Ovary (tissue), 9 donors: ENCODE data around the gene UQCC2. TPM values are rescaled to one million over a fixed set of nuclear protein-coding genes. Genes with fewer than 3 reads are reported as not detected.

Experiments
- DNase-seq, 5 donors: peaks; one replicate each; pipeline ENCODE4 v3.0.0-alpha.2; 2019 to 2020
- H3K27ac ChIP-seq, 2 donors: fragments of 200-600 bp; one replicate each; pipeline versions ENCODE4 v1.5.1 to v1.8.0; 2019 to 2022
- H3K27me3 ChIP-seq: fragments of 200-600 bp; one replicate; pipeline ENCODE4 v1.8.0; 2022
- H3K36me3 ChIP-seq: fragments of 200-600 bp; sonication (generic); one replicate; pipeline ENCODE4 v1.5.1; 2019
- H3K4me1 ChIP-seq: one replicate; pipeline ENCODE4 v1.8.1; 2013; ENCODE audit warnings: mild to moderate bottlenecking, moderate library complexity; ENCODE audit not compliant: insufficient read depth
- H3K4me3 ChIP-seq: fragments of 200-600 bp; sonication (generic); one replicate; pipeline ENCODE4 v1.5.1; 2017
- H3K9me3 ChIP-seq, 2 donors: fragments of 200-600 bp in 1 of 2; sonication (generic) in 1 of 2; one replicate each; pipeline versions ENCODE4 v1.5.1 to v1.8.1; 2013 to 2019; ENCODE audit warnings: mild to moderate bottlenecking in 1 of 2, moderate library complexity in 1 of 2
- EP300 ChIP-seq: sonication (generic); formaldehyde crosslinking; IDR thresholded peaks from one replicate; pipeline ENCODE4 v1.6.1; 2017; ENCODE audit warnings: antibody characterized with exemption
- POLR2A ChIP-seq: fragments of 450-650 bp; IDR thresholded peaks from one replicate; pipeline ENCODE4 v1.6.1; 2017; ENCODE audit warnings: antibody characterized with exemption, mild to moderate bottlenecking, moderate library complexity
- WGBS, 3 donors: extraction: QIAGEN DNeasy Blood & Tissue Kit in 1 of 3; methylation state at CpG; one replicate each; pipeline versions ENCODE4 v1.1.5 to v1.1.7; 2013 to 2017; 5-methylcytosine and 5-hydroxymethylcytosine counted together
- intact Hi-C, 4 donors: fragments of 100-400 bp; cut with DNase I; formaldehyde crosslinking; loops; one replicate each; pipeline versions ENCODE4 v1.11.0 to v1.15.1; 2022 to 2023
- polyA plus RNA-seq, 2 donors: library from polyadenylated mRNA; stranded (reverse); fragments of 200-250 nt in 1 of 2; fragments of 350-450 nt in 1 of 2; fragmentation: Illumina TruSeq in 1 of 2; extraction: RNeasy Lipid Tissue Mini Kit (QIAGEN cat#74804) in 1 of 2; gene quantifications; one replicate each; pipeline ENCODE4 v1.2.3, GENCODE V29; 2013 to 2014
- total RNA-seq, 7 donors: library from RNA; depleted of rRNA in 2 of 7; stranded (reverse); fragments of >200 nt in 2 of 7; fragmentation: NEBNext Ultra II Directional in 3 of 7; extraction: Animal tissue kit (Norgen Biotek cat#: 25700) in 3 of 7; gene quantifications; one replicate each; pipeline versions ENCODE4 v1.1.0 to v1.2.4, GENCODE V29; 2016 to 2023
- TF ChIP-seq, protein P1 (sequence below), 3 donors: fragments of 450-650 bp in 2 of 3; fragments of 200-600 bp in 1 of 3; IDR thresholded peaks; one replicate each; pipeline versions ENCODE4 v1.5.1 to v1.8.0; 2016 to 2022; ENCODE audit warnings: antibody characterized with exemption in 3 of 3, mild to moderate bottlenecking in 1 of 3
- donor health status: DM: no; HTN: no; CAD: no; lungs with moderate emphysema.
- donor health status: DM: no; HTN: no; CAD: no.
- donor health status: Bipolar disorder and iron deficiency.
- donor health status: DM: yes; HTN: yes; CAD: no.
- donor health status: DM: no; HTN: no; CAD: no.
- donor health status: DM: yes; HTN: yes; CAD: no.

The UQCC2 gene
- total and polyA plus RNA-seq, 9 donors = 9.1 to 65.2 (median 38.0) TPM

GRCh38 chr6:33749401-33749800 lies 37.9 kb upstream of the UQCC2 start:
- Histone ChIP-seq H3K27me3 (no peaks in the 10 kb centered on the region), H3K4me1 (no peaks in the 10 kb centered on the region), H3K9me3 (no peaks in the 10 kb centered on the region), H3K4me3 (no peak overlapping the region), H3K27ac (no peak overlapping the region), H3K36me3 (no peaks in the 10 kb centered on the region)
- 86 to 91% (median 88%) methylated on average over 7 of the region's 7 CpGs for WGBS, 3 donors
- intact Hi-C loops = loop anchor here in 2 of 4 donors (10.0 kb wide), 1 partner anchor 405 kb away; no protein-coding TSS in a partner anchor
- no peak for DNase-seq
- TF ChIP-seq, protein P1, sequence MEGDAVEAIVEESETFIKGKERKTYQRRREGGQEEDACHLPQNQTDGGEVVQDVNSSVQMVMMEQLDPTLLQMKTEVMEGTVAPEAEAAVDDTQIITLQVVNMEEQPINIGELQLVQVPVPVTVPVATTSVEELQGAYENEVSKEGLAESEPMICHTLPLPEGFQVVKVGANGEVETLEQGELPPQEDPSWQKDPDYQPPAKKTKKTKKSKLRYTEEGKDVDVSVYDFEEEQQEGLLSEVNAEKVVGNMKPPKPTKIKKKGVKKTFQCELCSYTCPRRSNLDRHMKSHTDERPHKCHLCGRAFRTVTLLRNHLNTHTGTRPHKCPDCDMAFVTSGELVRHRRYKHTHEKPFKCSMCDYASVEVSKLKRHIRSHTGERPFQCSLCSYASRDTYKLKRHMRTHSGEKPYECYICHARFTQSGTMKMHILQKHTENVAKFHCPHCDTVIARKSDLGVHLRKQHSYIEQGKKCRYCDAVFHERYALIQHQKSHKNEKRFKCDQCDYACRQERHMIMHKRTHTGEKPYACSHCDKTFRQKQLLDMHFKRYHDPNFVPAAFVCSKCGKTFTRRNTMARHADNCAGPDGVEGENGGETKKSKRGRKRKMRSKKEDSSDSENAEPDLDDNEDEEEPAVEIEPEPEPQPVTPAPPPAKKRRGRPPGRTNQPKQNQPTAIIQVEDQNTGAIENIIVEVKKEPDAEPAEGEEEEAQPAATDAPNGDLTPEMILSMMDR (IDR thresholded peaks at IDR 0.05) = no peak
- no peak for TF ChIP-seq POLR2A
- no peak for TF ChIP-seq EP300

DNA sequence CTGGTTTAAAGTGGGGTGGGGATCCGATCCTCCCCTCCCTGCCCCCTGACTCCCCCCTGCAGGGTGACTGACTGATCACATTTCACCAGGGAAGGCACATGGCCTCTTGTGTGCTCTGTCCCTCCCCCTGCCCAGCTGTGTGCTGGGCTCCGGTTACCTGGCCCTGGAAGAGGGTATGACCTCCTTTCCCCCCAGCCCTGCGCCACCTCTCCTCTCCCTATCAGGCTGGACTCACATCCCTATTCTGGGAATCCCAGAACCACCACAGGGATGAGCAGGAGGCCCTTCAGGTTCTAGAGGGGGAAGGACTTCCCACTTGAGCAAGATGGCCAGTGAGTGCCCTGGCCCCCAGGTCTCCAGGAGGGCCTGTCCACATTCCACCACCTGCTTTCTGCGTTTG lies 37.3 kb upstream of the UQCC2 start:
- 93 to 94% (median 93%) methylated on average over 4 of the region's 4 CpGs for WGBS, 3 donors
- no peak overlapping the region for H3K27ac ChIP-seq
- intact Hi-C loops = loop anchor here in 2 of 4 donors (10.0 kb wide), 1 partner anchor 406 kb away; no protein-coding TSS in a partner anchor
- H3K4me3 ChIP-seq = no peak overlapping the region
- DNase-seq = no peak
- no peaks in the 10 kb centered on the region for H3K4me1 ChIP-seq
- no peaks in the 10 kb centered on the region for H3K27me3 ChIP-seq
- TF ChIP-seq EP300 (no peak), POLR2A (no peak)
- TF ChIP-seq, protein P1 (IDR thresholded peaks at IDR 0.05) = no peak
- H3K36me3 ChIP-seq = no peaks in the 10 kb centered on the region
- H3K9me3 ChIP-seq = no peaks in the 10 kb centered on the region

DNA sequence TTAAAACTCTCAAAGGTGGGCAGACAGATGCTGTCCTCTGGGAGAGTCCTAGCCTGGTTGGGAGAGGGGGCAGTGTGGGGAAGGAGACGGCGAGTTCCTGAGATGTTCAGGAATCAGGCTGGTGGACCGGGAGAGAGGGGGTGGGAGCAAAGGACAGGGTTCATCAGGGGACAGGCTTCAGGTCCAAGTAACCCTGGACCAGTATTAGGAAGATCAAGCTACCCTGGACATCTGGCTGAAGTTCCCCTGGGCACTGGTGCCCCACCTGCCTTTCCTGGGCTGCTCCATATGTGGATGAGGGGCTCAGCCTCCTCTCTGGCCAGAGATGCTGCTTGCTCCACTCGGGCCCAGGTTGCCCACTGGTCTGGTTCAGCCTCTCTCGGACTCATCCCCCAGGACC lies 36.3 kb upstream of the UQCC2 start:
- intact Hi-C loops = loop anchor here in 2 of 4 donors (10.0 kb wide), 1 partner anchor 407 kb away; no protein-coding TSS in a partner anchor
- DNase-seq = no peak
- Histone ChIP-seq H3K4me3 (no peak overlapping the region), H3K36me3 (no peaks in the 10 kb centered on the region), H3K4me1 (no peaks in the 10 kb centered on the region), H3K27ac (no peak overlapping the region), H3K27me3 (no peaks in the 10 kb centered on the region), H3K9me3 (no peaks in the 10 kb centered on the region)
- TF ChIP-seq, protein P1 (IDR thresholded peaks at IDR 0.05) = no peak
- TF ChIP-seq POLR2A = no peak
- no peak for TF ChIP-seq EP300
- 86 to 97% (median 91%) methylated on average over 5 of the region's 5 CpGs for WGBS, 3 donors

DNA sequence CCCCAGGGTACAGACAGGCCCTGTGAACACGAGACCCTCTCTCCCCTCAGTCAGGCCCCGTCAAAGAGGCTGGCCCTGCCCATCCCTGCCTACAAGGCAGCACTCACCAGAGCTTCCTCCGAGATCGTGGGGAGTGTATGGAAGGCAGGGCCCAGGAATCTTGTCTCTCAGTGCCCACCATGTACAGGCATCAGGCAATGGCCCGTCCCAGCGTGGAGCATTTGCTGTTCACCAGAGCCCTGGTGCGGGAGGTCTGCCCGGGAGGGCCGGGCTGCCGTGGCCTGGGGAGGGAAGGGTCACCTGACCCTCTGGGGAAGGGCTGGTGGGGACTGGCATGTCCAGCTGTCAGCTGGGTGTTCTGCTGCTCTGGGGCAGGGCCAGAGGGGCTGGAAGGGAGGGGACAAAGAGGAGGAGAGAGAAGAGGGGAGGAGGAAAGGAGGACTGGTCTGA lies 35.2 kb upstream of the UQCC2 start, which contains the start of gene IP6K3:
Gene IP6K3, minus strand, starts transcription at position 255 of the 450 bp plus-strand sequence. CDS start 11,429 bp downstream, outside the sequence.
- H3K27me3 ChIP-seq = no peaks in the 10 kb centered on the region
- peak within 1 kb of the TSS; percentile 20 for H3K4me3 ChIP-seq
- no peak for TF ChIP-seq EP300
- TF ChIP-seq, protein P1 (IDR thresholded peaks at IDR 0.05) = no peak
- TF ChIP-seq POLR2A = no peak
- peaks cover 2% of the 10 kb centered on the region for H3K4me1 ChIP-seq
- no peak for DNase-seq
- H3K9me3 ChIP-seq = no peaks in the 10 kb centered on the region
- intact Hi-C loops = loop anchor here in 2 of 4 donors (10.0 kb wide), 1 partner anchor 408 kb away; no protein-coding TSS in a partner anchor
- H3K36me3 ChIP-seq = no peaks in the 10 kb centered on the region
- 40 to 68% (median 64%) methylated on average over 9 to 10 of the region's 10 CpGs for WGBS, 3 donors
- no peak within 1 kb of the TSS for H3K27ac ChIP-seq
